Neural cell (in vitro differentiated cells): Measurements from ENCODE around the gene SMIM13.

Experiments used
- CTCF ChIP-seq: fragments of 450-650 bp; IDR thresholded peaks from 2 replicates; pipeline ENCODE4 v1.5.1; 2014; ENCODE audit warnings: antibody characterized with exemption, mild to moderate bottlenecking, moderate library complexity; ENCODE audit not compliant: poor library complexity, severe bottlenecking
- EP300 ChIP-seq: fragments of 450-650 bp; conservative IDR thresholded peaks from 2 replicates; pipeline ENCODE4 v1.6.1; 2014; ENCODE audit warnings: antibody characterized with exemption, mild to moderate bottlenecking, moderate library complexity; ENCODE audit not compliant: poor library complexity, severe bottlenecking
- REST ChIP-seq: IDR thresholded peaks from 2 replicates; pipeline ENCODE4 v1.6.1; 2012; ENCODE audit warnings: borderline replicate concordance
- TAF1 ChIP-seq: IDR thresholded peaks from 2 replicates; pipeline ENCODE4 v1.6.1; 2012; ENCODE audit warnings: low read depth

DNA sequence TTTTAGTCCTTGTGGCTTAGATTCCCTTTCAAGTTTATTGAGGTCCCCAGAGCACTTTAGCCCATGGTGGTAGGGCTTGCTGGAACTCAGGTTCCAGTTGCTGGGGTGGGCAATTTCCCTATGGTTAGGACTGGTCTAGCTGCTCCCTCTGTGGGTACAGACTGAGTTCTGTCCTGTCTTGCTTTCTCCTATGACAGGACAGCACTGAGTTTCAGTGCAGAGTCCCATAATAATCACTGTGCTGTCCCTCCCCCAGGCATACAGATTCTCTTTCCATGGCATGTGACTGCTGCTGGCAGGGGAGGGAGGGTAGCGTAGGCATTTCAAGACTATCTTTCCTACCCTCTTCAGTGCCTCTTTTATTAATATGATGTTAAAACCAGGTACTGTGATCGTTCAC is 35.0 kb downstream of the SMIM13 start:
- TF ChIP-seq CTCF: no peak
- no peak for TF ChIP-seq TAF1
- no peak for TF ChIP-seq EP300
- TF ChIP-seq REST: no peak
